HG03108 (cell line): ENCODE measurements around the gene PTGS1.
"Not testable (repeated sequence)": the region's sequence is repeated elsewhere in the genome, so short reads cannot be mapped to it uniquely, and the experiment has no call there.

ENCODE experiments used
- ATAC-seq: cut with Tn5 transposase; IDR thresholded peaks from one replicate; pipeline ENCODE4 v1.9.1; 2021; ENCODE audit warnings: moderate library complexity; ENCODE audit not compliant: unreplicated experiment

Gene PTGS1

DNA sequence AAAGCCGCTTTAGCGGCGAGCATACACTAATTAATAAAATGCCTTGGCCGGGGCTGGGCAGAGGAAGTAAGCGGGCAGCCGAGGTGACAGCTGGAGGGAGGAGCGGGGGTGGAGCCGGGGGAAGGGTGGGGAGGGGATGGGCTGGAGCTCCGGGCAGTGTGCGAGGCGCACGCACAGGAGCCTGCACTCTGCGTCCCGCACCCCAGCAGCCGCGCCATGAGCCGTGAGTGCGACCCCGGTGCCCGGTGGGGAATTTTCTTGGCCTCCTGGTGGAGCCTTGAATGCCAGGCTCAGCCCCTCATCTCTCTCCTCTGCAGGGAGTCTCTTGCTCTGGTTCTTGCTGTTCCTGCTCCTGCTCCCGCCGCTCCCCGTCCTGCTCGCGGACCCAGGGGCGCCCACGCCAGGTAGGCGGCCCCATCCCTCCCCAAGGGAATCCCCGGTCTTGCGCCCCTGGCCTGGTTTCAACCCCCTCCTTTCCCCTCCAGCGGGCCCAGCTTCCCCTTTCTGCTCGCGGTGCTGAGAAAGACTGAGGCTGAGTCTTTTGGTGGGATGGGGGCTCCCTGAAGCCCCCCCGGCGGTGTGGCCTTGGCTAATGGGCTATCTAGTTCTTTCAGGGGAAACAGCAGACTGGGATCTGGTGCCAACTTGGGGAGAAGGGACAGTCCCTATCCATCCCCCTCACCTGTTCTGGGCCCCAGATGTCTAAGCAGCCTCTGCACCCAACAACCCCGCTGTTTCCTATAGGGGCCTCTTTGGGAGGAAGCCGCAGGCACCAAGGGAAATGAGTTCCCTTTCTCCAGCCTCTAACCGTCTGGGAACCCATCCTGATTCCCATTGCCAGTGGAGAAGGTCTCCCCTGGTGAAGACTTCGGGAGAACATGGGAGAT lies at the start of gene PTGS1:
TSS of gene PTGS1 (plus strand) at position 156 of the 887 bp plus-strand sequence. CDS start at position 217, 61 bp downstream.
- ATAC-seq, result peak; percentile 44

- ATAC-seq, result no peak
Measured at GRCh38 chr9:122322553-122322952, 48.3 kb upstream of the PTGS1 start.

GRCh38 chr9:122324665-122325064 lies 46.2 kb upstream of the PTGS1 start:
- not testable (repeated sequence) for ATAC-seq

DNA sequence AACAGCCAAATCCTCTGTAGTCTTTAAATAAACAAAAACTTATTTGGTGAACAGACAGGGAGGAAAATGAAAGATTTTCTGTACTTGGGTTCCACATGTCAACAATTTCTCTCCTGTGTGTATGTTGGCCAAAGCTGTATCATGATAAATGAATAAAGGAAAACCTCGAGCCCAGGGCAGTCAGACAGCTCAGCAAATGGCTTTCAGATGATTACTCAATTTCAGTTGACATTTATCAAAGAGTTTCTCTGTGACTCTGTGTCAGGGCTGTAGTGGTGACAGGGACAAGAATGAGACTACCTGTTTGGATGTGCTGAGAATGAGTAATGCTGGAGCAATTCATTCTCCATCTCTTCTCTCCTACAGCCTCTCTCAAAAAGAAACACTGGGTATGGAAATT lies 45.7 kb upstream of the PTGS1 start:
- ATAC-seq, result no peak

GRCh38 chr9:122327175-122327574 lies 43.6 kb upstream of the PTGS1 start:
- no peak for ATAC-seq

GRCh38 chr9:122329597-122329996 lies 41.2 kb upstream of the PTGS1 start:
- no peak for ATAC-seq

DNA sequence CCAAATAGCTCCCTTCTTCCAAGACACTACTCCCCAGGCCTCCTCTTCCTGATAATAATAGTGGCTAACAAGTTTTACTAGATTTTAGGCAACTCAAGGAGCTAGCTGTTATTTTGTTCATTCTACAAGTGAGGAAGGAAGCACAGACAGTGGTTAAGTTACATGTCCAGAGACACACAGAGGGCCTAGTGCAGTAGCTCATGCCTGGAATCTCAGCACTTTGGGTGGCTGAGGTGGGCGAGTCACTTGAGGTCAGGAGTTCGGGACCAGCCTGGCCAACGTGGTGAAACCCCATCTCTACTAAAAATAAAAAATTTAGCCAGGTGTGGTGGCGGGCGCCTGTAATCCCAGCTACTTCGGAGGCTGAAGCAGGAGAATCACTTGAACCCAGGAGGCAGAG lies 40.4 kb upstream of the PTGS1 start:
- ATAC-seq, result not testable (repeated sequence)

DNA sequence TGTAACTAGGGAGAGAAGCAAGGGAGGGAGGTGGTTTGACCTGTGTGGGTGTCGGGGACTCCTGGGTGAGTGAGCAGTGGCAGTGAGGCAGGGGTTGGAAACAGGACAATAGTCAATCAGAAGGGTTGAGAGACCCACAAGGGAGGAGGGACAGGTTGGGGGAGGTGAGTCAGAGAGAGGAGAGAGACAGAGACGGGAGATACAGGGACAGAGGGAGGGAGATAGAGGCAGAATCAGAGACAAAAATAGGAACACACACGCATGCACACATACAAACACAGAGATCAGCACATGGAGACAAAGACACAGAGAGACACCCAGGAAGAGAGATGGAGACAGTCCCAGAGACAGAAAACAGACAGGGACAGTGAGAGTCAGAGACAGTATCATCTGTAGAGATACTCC lies 39.3 kb upstream of the PTGS1 start:
- no peak for ATAC-seq

GRCh38 chr9:122332083-122332482 lies 38.7 kb upstream of the PTGS1 start:
- ATAC-seq, result no peak

DNA sequence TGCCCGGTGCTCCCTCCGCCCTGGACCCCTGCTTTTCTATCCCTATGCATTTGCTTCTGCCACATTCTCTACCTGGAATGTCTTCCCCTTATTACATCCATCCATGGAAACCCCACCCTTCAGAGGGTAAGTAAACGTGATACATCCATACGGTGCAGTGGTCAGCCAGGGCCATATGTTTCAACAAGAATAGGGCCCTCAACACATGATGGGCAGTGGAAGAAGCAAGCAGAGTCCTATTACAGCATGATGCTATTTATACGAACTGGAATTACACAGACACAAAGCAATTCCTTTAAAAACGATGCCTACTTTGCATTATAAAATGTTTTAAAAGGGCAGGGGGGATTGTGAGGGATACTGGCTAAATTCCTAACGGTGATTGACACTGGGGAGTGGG lies 38.2 kb upstream of the PTGS1 start:
- ATAC-seq, result no peak

- ATAC-seq, result no peak
Measured at GRCh38 chr9:122333169-122333808, 37.5 kb upstream of the PTGS1 start.

DNA sequence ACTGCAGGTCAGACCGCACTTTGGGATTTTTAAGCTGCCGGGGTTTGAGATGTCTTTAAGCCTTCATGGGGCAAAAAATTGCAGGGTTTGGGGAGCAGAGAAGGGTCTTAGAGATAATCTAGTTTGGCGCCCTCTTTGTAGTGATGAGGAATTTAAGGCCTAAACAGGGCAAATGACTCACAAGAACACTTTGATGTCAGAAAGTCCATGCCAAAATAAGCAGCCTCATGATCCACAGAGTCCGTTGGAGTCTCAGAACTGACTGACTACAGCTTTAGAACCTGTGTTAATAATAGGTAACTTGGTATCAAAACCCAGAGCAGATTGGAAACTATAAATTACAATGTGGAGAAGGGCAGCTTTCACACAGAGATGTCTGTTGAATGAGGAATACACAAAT lies 35.9 kb upstream of the PTGS1 start:
- ATAC-seq, result no peak

GRCh38 chr9:122336189-122336588 lies 34.6 kb upstream of the PTGS1 start:
- no peak for ATAC-seq

GRCh38 chr9:122336866-122337555 lies 33.8 kb upstream of the PTGS1 start:
- no peak for ATAC-seq

- ATAC-seq, result no peak
Measured at GRCh38 chr9:122337556-122337929, 33.3 kb upstream of the PTGS1 start.

DNA sequence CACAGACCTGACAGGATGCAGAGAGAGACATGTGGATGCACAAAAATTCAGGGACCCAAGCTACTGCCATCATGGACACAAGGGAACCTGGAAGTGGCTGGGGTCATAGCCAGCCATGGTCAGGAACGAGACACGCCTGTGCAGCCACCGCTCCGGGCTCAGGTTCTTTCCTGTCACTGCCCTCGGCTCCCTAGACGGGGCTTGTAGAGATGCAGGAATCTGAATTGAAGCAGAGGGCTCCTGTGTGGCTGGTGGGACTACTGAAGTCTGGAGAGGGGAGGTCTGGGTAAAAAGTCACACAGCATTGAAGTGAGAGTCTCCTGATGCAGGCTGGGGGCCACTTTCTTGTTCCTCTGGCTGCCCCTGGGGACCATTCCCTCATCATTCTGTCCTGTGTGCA lies 32.3 kb upstream of the PTGS1 start:
- ATAC-seq, result no peak

- no peak for ATAC-seq
Measured at GRCh38 chr9:122338994-122339393, 31.8 kb upstream of the PTGS1 start.

- ATAC-seq, result no peak
Measured at GRCh38 chr9:122339579-122339978, 31.2 kb upstream of the PTGS1 start.

DNA sequence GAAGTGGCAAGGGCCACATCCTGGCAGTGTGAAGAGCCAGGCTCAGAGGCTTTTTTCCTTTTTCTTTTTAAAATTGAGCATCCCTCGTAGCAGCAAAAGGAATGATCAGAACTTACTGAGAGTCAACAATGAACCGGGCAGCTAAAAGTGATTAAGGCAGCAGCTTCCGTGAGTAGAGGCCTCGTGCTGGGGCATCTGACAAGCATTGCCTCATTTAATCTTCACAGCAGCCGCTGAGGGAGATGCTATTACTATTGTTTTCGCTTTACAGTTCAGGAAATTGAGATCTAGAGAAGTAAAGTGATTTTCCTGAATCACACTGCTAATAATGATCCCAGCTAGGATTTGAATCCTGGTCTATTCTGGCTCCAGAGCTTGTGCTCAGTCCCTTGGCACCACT lies 30.7 kb upstream of the PTGS1 start:
- no peak for ATAC-seq

DNA sequence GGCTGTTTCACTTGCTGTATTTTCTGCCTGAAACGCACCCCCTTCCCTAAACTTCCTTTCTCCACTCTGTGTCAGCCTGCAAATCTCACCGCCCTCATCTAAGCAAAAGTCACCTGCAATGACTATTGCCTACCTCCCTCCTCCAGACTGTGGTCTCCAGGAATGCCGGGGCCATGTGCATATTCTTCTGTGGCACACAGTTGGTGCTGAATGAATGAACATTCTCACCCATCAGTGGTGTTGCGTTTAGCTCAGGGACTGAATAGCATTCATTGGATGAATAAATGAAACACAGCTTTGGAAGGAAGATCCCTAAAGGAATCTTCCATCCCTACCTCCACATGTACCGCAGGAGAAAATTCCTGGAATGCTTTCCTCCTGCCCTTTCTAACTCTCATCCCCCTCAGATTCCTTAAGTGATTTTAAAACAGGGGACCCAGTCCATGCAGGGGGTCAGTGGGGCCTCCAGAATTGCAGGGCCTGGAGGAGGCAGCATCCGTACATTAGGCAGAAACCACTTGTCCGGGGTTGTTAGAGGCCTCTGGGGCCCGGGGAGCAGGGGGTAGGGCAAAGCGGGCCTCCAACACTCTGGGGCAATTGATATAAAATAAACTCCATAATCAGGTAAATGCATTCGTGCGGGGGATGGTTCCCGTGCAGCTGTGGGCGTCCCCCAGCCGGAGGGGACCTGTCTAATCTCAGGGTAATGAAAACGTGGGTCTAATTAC lies 28.3 kb upstream of the PTGS1 start:
- ATAC-seq, result no peak
